Immature natural killer cell (primary cell): Measurements from ENCODE around the gene POLR2J3. TPM values are rescaled to one million over a fixed set of nuclear protein-coding genes. Genes with fewer than 3 reads are reported as not detected.
A peak's percentile ranks its signal among the peaks of the same experiment; 100 is the strongest.
"Not testable (repeated sequence)": the region's sequence is repeated elsewhere in the genome, so short reads cannot be mapped to it uniquely, and the experiment has no call there.

Experiments
- DNase-seq, 3 donors: peaks; one replicate each; pipeline ENCODE4 v3.0.0; 2022; ENCODE audit warnings: mixed read lengths in 1 of 3
- H3K27ac Mint-ChIP-seq, 6 donors: one replicate each; pipeline ENCODE4 v1.8.0; 2020; ENCODE audit warnings: mixed read lengths in 6 of 6, mild to moderate bottlenecking in 5 of 6, inconsistent platforms in 4 of 6, moderate library complexity in 3 of 6
- H3K27me3 Mint-ChIP-seq, 3 donors: one replicate each; pipeline ENCODE4 v1.8.0; 2020 to 2021; ENCODE audit warnings: low read depth in 3 of 3, mild to moderate bottlenecking in 3 of 3, mixed read lengths in 3 of 3, moderate library complexity in 3 of 3, inconsistent platforms in 1 of 3
- H3K36me3 Mint-ChIP-seq, 3 donors: one replicate each; pipeline ENCODE4 v1.8.0; 2020; ENCODE audit warnings: mixed read lengths in 3 of 3, inconsistent platforms in 2 of 3, mild to moderate bottlenecking in 2 of 3
- H3K4me1 Mint-ChIP-seq, 2 donors: one replicate each; pipeline ENCODE4 v1.8.0; 2020; ENCODE audit warnings: inconsistent platforms in 2 of 2, mild to moderate bottlenecking in 2 of 2, mixed read lengths in 2 of 2, moderate library complexity in 1 of 2
- H3K4me3 Mint-ChIP-seq, 5 donors: one replicate each; pipeline ENCODE4 v1.8.0; 2020; ENCODE audit warnings: mild to moderate bottlenecking in 5 of 5, mixed read lengths in 5 of 5, inconsistent platforms in 3 of 5, moderate library complexity in 3 of 5
- H3K9me3 Mint-ChIP-seq, 6 donors: one replicate each; pipeline ENCODE4 v1.8.0; 2020; ENCODE audit warnings: mild to moderate bottlenecking in 6 of 6, mixed read lengths in 6 of 6, inconsistent platforms in 4 of 6, moderate library complexity in 3 of 6
- polyA plus RNA-seq, 3 donors: library from polyadenylated mRNA; unstranded; fragments of 300-500 nt; fragmentation: Illumina TruSeq; gene quantifications; one replicate each; pipeline ENCODE4 v1.2.3, GENCODE V29; 2021

Gene POLR2J3
- polyA plus RNA-seq, 3 donors from 2014 or later, result 13.5 to 44.4 (median 29.4) TPM

- H3K27ac Mint-ChIP-seq, DNase-seq, H3K4me3 Mint-ChIP-seq, H3K9me3 Mint-ChIP-seq, H3K27me3 Mint-ChIP-seq, H3K36me3 Mint-ChIP-seq, H3K4me1 Mint-ChIP-seq: not testable (repeated sequence)
Measured at GRCh38 chr7:102602317-102602716, 29.9 kb upstream of the POLR2J3 start.

GRCh38 chr7:102599699-102600098 lies 27.3 kb upstream of the POLR2J3 start:
- not testable (repeated sequence) for H3K36me3 Mint-ChIP-seq, H3K9me3 Mint-ChIP-seq, H3K4me1 Mint-ChIP-seq, H3K27me3 Mint-ChIP-seq, DNase-seq, H3K27ac Mint-ChIP-seq, H3K4me3 Mint-ChIP-seq

- not testable (repeated sequence) for H3K4me1 Mint-ChIP-seq, H3K27ac Mint-ChIP-seq, DNase-seq, H3K27me3 Mint-ChIP-seq, H3K9me3 Mint-ChIP-seq, H3K36me3 Mint-ChIP-seq, H3K4me3 Mint-ChIP-seq
Measured at GRCh38 chr7:102596036-102596435, 23.7 kb upstream of the POLR2J3 start.

- H3K27ac Mint-ChIP-seq, H3K27me3 Mint-ChIP-seq, H3K36me3 Mint-ChIP-seq, DNase-seq, H3K9me3 Mint-ChIP-seq, H3K4me1 Mint-ChIP-seq, H3K4me3 Mint-ChIP-seq: not testable (repeated sequence)
Measured at GRCh38 chr7:102593637-102594334, 21.4 kb upstream of the POLR2J3 start.

GRCh38 chr7:102592477-102593019 lies 20.2 kb upstream of the POLR2J3 start:
- not testable (repeated sequence) for H3K27ac Mint-ChIP-seq, H3K27me3 Mint-ChIP-seq, H3K36me3 Mint-ChIP-seq, H3K9me3 Mint-ChIP-seq, H3K4me1 Mint-ChIP-seq, H3K4me3 Mint-ChIP-seq
- DNase-seq, result peak; percentile 35 to 51 (median 45)

- H3K36me3 Mint-ChIP-seq, H3K4me3 Mint-ChIP-seq, H3K27ac Mint-ChIP-seq, DNase-seq, H3K9me3 Mint-ChIP-seq, H3K27me3 Mint-ChIP-seq, H3K4me1 Mint-ChIP-seq: not testable (repeated sequence)
Measured at GRCh38 chr7:102589857-102590256, 17.5 kb upstream of the POLR2J3 start.

GRCh38 chr7:102583495-102583894 lies 11.1 kb upstream of the POLR2J3 start:
- H3K27me3 Mint-ChIP-seq, H3K4me1 Mint-ChIP-seq, DNase-seq, H3K9me3 Mint-ChIP-seq, H3K36me3 Mint-ChIP-seq, H3K4me3 Mint-ChIP-seq, H3K27ac Mint-ChIP-seq: not testable (repeated sequence)

- H3K36me3 Mint-ChIP-seq, DNase-seq, H3K4me3 Mint-ChIP-seq, H3K27ac Mint-ChIP-seq, H3K27me3 Mint-ChIP-seq, H3K9me3 Mint-ChIP-seq, H3K4me1 Mint-ChIP-seq: not testable (repeated sequence)
Measured at GRCh38 chr7:102581722-102582121, 9.3 kb upstream of the POLR2J3 start.

- H3K36me3 Mint-ChIP-seq, H3K4me1 Mint-ChIP-seq, DNase-seq, H3K4me3 Mint-ChIP-seq, H3K27me3 Mint-ChIP-seq, H3K9me3 Mint-ChIP-seq, H3K27ac Mint-ChIP-seq: not testable (repeated sequence)
Measured at GRCh38 chr7:102578486-102578885, 6.1 kb upstream of the POLR2J3 start.

GRCh38 chr7:102577315-102578240 lies 5.2 kb upstream of the POLR2J3 start:
- not testable (repeated sequence) for H3K27ac Mint-ChIP-seq, H3K27me3 Mint-ChIP-seq, H3K4me3 Mint-ChIP-seq, H3K4me1 Mint-ChIP-seq, H3K9me3 Mint-ChIP-seq, DNase-seq, H3K36me3 Mint-ChIP-seq

- H3K9me3 Mint-ChIP-seq, H3K27me3 Mint-ChIP-seq, DNase-seq, H3K27ac Mint-ChIP-seq, H3K4me1 Mint-ChIP-seq, H3K36me3 Mint-ChIP-seq, H3K4me3 Mint-ChIP-seq: not testable (repeated sequence)
Measured at GRCh38 chr7:102576363-102576762, 4.0 kb upstream of the POLR2J3 start.

- H3K4me1 Mint-ChIP-seq, H3K4me3 Mint-ChIP-seq, H3K27me3 Mint-ChIP-seq, H3K9me3 Mint-ChIP-seq, H3K36me3 Mint-ChIP-seq, DNase-seq, H3K27ac Mint-ChIP-seq: not testable (repeated sequence)
Measured at GRCh38 chr7:102574607-102575006, 2.2 kb upstream of the POLR2J3 start.

- DNase-seq, H3K27me3 Mint-ChIP-seq, H3K9me3 Mint-ChIP-seq, H3K27ac Mint-ChIP-seq, H3K36me3 Mint-ChIP-seq, H3K4me1 Mint-ChIP-seq, H3K4me3 Mint-ChIP-seq: not testable (repeated sequence)
Measured at GRCh38 chr7:102568620-102569019, 3.8 kb downstream of the POLR2J3 start.

- not testable (repeated sequence) for H3K9me3 Mint-ChIP-seq, DNase-seq, H3K4me1 Mint-ChIP-seq, H3K36me3 Mint-ChIP-seq, H3K27ac Mint-ChIP-seq, H3K4me3 Mint-ChIP-seq, H3K27me3 Mint-ChIP-seq
Measured at GRCh38 chr7:102550808-102551422, 21.5 kb downstream of the POLR2J3 start, which contains the start of gene SPDYE2. Gene SPDYE2 (plus strand): TSS chr7:102551226. CDS start chr7:102553256, 2,030 bp downstream.
